Measurements from ENCODE around the gene ITPR1.
A peak's percentile ranks its signal among the peaks of the same experiment; 100 is the strongest.

ITPR1 gene

GRCh38 chr3:4812591-4812990 lies 319.4 kb downstream of the ITPR1 start:
- no peak for DNase-seq (ENCODE audit: low read depth, low spot score)

- DNase-seq (ENCODE audit: low read depth, low spot score), result no peak
Observed at GRCh38 chr3:4813909-4814304, 320.8 kb downstream of the ITPR1 start.

GRCh38 chr3:4814305-4814903 lies 321.3 kb downstream of the ITPR1 start:
- no peak for DNase-seq (ENCODE audit: low read depth, low spot score)

- no peak for DNase-seq (ENCODE audit: low read depth, low spot score)
Observed at GRCh38 chr3:4814904-4815574, 321.9 kb downstream of the ITPR1 start.

GRCh38 chr3:4816306-4816705 lies 323.2 kb downstream of the ITPR1 start:
- no peak for DNase-seq (ENCODE audit: low read depth, low spot score)

GRCh38 chr3:4816718-4817117 lies 323.6 kb downstream of the ITPR1 start:
- DNase-seq (ENCODE audit: low read depth, low spot score), result no peak

GRCh38 chr3:4817128-4817527 lies 324.0 kb downstream of the ITPR1 start:
- no peak for DNase-seq (ENCODE audit: low read depth, low spot score)

GRCh38 chr3:4818164-4818563 lies 325.0 kb downstream of the ITPR1 start:
- no peak for DNase-seq (ENCODE audit: low read depth, low spot score)

GRCh38 chr3:4818986-4819693 lies 326.0 kb downstream of the ITPR1 start:
- no peak for DNase-seq (ENCODE audit: low read depth, low spot score)

- no peak for DNase-seq (ENCODE audit: low read depth, low spot score)
Observed at GRCh38 chr3:4819746-4820145, 326.6 kb downstream of the ITPR1 start.

GRCh38 chr3:4820296-4821121 lies 327.4 kb downstream of the ITPR1 start:
- DNase-seq (ENCODE audit: low read depth, low spot score), result no peak

GRCh38 chr3:4821338-4821737 lies 328.2 kb downstream of the ITPR1 start:
- DNase-seq (ENCODE audit: low read depth, low spot score), result no peak

GRCh38 chr3:4821975-4822374 lies 328.8 kb downstream of the ITPR1 start:
- DNase-seq (ENCODE audit: low read depth, low spot score), result peak; percentile 47

GRCh38 chr3:4822568-4822967 lies 329.4 kb downstream of the ITPR1 start:
- no peak for DNase-seq (ENCODE audit: low read depth, low spot score)

- DNase-seq (ENCODE audit: low read depth, low spot score), result no peak
Observed at GRCh38 chr3:4823385-4823784, 330.2 kb downstream of the ITPR1 start.

- DNase-seq (ENCODE audit: low read depth, low spot score), result no peak
Observed at GRCh38 chr3:4823986-4824925, 331.1 kb downstream of the ITPR1 start.

- no peak for DNase-seq (ENCODE audit: low read depth, low spot score)
Observed at GRCh38 chr3:4824926-4825325, 331.8 kb downstream of the ITPR1 start.

GRCh38 chr3:4825436-4826236 lies 332.5 kb downstream of the ITPR1 start:
- DNase-seq (ENCODE audit: low read depth, low spot score), result no peak

- no peak for DNase-seq (ENCODE audit: low read depth, low spot score)
Observed at GRCh38 chr3:4826237-4827100, 333.3 kb downstream of the ITPR1 start.
